Ascending aorta (tissue), 2 donors: ENCODE results near the gene LRRC25. TPM values are rescaled to one million over a fixed set of nuclear protein-coding genes. Genes with fewer than 3 reads are reported as not detected.
A peak's percentile ranks its signal among the peaks of the same experiment; 100 is the strongest.

Source experiments
- DNase-seq, 2 donors: peaks; one replicate each; pipeline ENCODE4 v3.0.0-alpha.2; 2019; ENCODE audit warnings: low spot score in 2 of 2
- H3K27ac ChIP-seq, 2 donors: fragments of 200-600 bp; sonication (generic); one replicate each; pipeline ENCODE4 v1.5.1; 2016 to 2017; ENCODE audit warnings: mild to moderate bottlenecking in 1 of 2
- H3K27me3 ChIP-seq: fragments of 200-600 bp; sonication (generic); one replicate; pipeline ENCODE4 v1.5.1; 2017
- H3K36me3 ChIP-seq, 2 donors: fragments of 200-600 bp; sonication (generic); one replicate each; pipeline ENCODE4 v1.5.1; 2016
- H3K4me1 ChIP-seq, 2 donors: fragments of 200-600 bp; sonication (generic); one replicate each; pipeline ENCODE4 v1.5.1; 2016 to 2017; ENCODE audit warnings: mild to moderate bottlenecking in 1 of 2
- H3K4me3 ChIP-seq, 2 donors: fragments of 200-600 bp; sonication (generic); one replicate each; pipeline ENCODE4 v1.5.1; 2016 to 2017; ENCODE audit warnings: mild to moderate bottlenecking in 1 of 2
- H3K9me3 ChIP-seq, 2 donors: fragments of 200-600 bp; sonication (generic); one replicate each; pipeline ENCODE4 v1.5.1; 2016
- CTCF ChIP-seq, 3 experiments: fragments of 200-600 bp in 2 of 3; fragments of 450-650 bp in 1 of 3; sonication (generic) in 2 of 3; IDR thresholded peaks; one replicate each; pipeline ENCODE4 v1.5.1; 2016 to 2019; ENCODE audit warnings: antibody characterized with exemption in 3 of 3, mild to moderate bottlenecking in 1 of 3, moderate library complexity in 1 of 3
- intact Hi-C: fragments of 100-400 bp; cut with DNase I; formaldehyde crosslinking; loops from one replicate; pipeline ENCODE4 v1.15.1; 2023
- total RNA-seq: library from RNA; depleted of rRNA; stranded (reverse); fragments of >200 nt; gene quantifications from one replicate; pipeline ENCODE4 v1.1.0, GENCODE V29; 2016

Gene LRRC25
- total RNA-seq, 1 donor from 2014 or later = 6.9 TPM

GRCh38 chr19:18423258-18424020 is 26.0 kb upstream of the LRRC25 start:
- DNase-seq = no peak
- Histone ChIP-seq H3K27ac (peak overlapping the region; percentile 36 to 50), H3K9me3 (no peaks in the 10 kb centered on the region), H3K4me3 (no peak overlapping the region), H3K4me1 (peaks cover 9 to 35% of the 10 kb centered on the region in 2 donors), H3K27me3 (no peaks in the 10 kb centered on the region), H3K36me3 (no peaks in the 10 kb centered on the region)
- intact Hi-C loops = no loop called here
- no peak for TF ChIP-seq CTCF (IDR thresholded peaks at IDR 0.05)

- Histone ChIP-seq H3K4me3 (no peak overlapping the region), H3K27ac (peak overlapping the region in 1 of 2 donors; percentile 36), H3K9me3 (no peaks in the 10 kb centered on the region), H3K27me3 (no peaks in the 10 kb centered on the region), H3K36me3 (no peaks in the 10 kb centered on the region), H3K4me1 (peaks cover 9 to 43% of the 10 kb centered on the region in 2 donors)
- TF ChIP-seq CTCF (IDR thresholded peaks at IDR 0.05) = no peak
- DNase-seq = no peak
- intact Hi-C loops = no loop called here
Observed at GRCh38 chr19:18422530-18423191, 25.2 kb upstream of the LRRC25 start.

- H3K4me3 ChIP-seq = no peak overlapping the region
- no peak for DNase-seq
- TF ChIP-seq CTCF (IDR thresholded peaks at IDR 0.05) = no peak
- H3K9me3 ChIP-seq = no peaks in the 10 kb centered on the region
- H3K27ac ChIP-seq = peak overlapping the region; percentile 74 to 93
- intact Hi-C loops = no loop called here
- no peaks in the 10 kb centered on the region for H3K36me3 ChIP-seq
- H3K4me1 ChIP-seq = peaks cover 11 to 51% of the 10 kb centered on the region in 2 donors
- H3K27me3 ChIP-seq = no peaks in the 10 kb centered on the region
Observed at GRCh38 chr19:18421371-18421959, 24.0 kb upstream of the LRRC25 start.

GRCh38 chr19:18420930-18421329 is 23.5 kb upstream of the LRRC25 start:
- no peak for DNase-seq
- Histone ChIP-seq H3K4me1 (peaks cover 12 to 53% of the 10 kb centered on the region in 2 donors), H3K36me3 (no peaks in the 10 kb centered on the region), H3K27me3 (no peaks in the 10 kb centered on the region), H3K27ac (peak overlapping the region; percentile 74 to 93), H3K9me3 (no peaks in the 10 kb centered on the region), H3K4me3 (peak overlapping the region in 1 of 2 donors; percentile 65)
- TF ChIP-seq CTCF (IDR thresholded peaks at IDR 0.05) = no peak
- intact Hi-C loops = no loop called here

- Histone ChIP-seq H3K27me3 (no peaks in the 10 kb centered on the region), H3K9me3 (no peaks in the 10 kb centered on the region), H3K27ac (peak overlapping the region; percentile 74 to 93), H3K4me3 (peak overlapping the region; percentile 65 to 75), H3K4me1 (peaks cover 15 to 53% of the 10 kb centered on the region in 2 donors), H3K36me3 (no peaks in the 10 kb centered on the region)
- intact Hi-C loops = loop anchor here (2.0 to 10.0 kb wide), 4 partner anchors 17 to 315 kb away; partner anchors contain the start of gene RAB3A
- TF ChIP-seq CTCF (IDR thresholded peaks at IDR 0.05) = no peak
- no peak for DNase-seq
Observed at GRCh38 chr19:18419699-18420460, 22.5 kb upstream of the LRRC25 start.
